ENCODE measurements around the gene TAP2.

DNA sequence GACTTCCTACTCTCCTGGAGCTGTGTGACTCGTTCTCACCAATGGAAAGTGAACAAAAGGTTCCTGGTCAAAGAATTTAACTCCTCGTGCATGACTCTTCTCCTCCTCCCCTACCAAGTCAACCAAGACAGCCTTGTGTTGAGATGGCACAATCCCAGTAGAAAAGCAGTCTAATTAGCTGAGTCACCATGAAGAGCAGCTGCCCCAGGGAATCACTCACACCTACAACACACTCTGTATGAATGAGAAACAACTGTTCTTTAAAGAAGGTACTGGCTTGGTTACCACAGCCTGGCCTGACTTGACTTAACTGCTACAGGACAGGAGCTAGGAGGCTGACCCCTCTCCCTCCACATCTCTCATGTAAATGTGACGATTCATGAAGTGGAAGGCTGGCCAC is 18.8 kb downstream of the TAP2 start:
- TF ChIP-seq, protein P1, sequence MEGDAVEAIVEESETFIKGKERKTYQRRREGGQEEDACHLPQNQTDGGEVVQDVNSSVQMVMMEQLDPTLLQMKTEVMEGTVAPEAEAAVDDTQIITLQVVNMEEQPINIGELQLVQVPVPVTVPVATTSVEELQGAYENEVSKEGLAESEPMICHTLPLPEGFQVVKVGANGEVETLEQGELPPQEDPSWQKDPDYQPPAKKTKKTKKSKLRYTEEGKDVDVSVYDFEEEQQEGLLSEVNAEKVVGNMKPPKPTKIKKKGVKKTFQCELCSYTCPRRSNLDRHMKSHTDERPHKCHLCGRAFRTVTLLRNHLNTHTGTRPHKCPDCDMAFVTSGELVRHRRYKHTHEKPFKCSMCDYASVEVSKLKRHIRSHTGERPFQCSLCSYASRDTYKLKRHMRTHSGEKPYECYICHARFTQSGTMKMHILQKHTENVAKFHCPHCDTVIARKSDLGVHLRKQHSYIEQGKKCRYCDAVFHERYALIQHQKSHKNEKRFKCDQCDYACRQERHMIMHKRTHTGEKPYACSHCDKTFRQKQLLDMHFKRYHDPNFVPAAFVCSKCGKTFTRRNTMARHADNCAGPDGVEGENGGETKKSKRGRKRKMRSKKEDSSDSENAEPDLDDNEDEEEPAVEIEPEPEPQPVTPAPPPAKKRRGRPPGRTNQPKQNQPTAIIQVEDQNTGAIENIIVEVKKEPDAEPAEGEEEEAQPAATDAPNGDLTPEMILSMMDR (IDR thresholded peaks at IDR 0.05), result no peak
- peak in 1 of 2 donors; percentile 51 for TF ChIP-seq POLR2AphosphoS5 (IDR thresholded peaks at IDR 0.05; ENCODE audit: insufficient read depth in 1 of 2, low read depth in 1 of 2)
